Muscle of leg (tissue), 11 donors: ENCODE measurements around the gene CD47. TPM values are rescaled to one million over a fixed set of nuclear protein-coding genes. Genes with fewer than 3 reads are reported as not detected.

Experiments
- DNase-seq: peaks from one replicate; pipeline ENCODE4 v3.0.0; 2013
- H3K27ac ChIP-seq: one replicate; pipeline ENCODE4 v1.5.1; 2013; ENCODE audit warnings: mild to moderate bottlenecking, low read length, control low read depth
- H3K27me3 ChIP-seq: one replicate; pipeline ENCODE4 v1.6.1; 2013; ENCODE audit warnings: low read length; ENCODE audit not compliant: control insufficient read depth, insufficient read depth
- H3K36me3 ChIP-seq: one replicate; pipeline ENCODE4 v1.6.1; 2013; ENCODE audit warnings: low read length; ENCODE audit not compliant: control insufficient read depth, insufficient read depth
- H3K4me1 ChIP-seq: one replicate; pipeline ENCODE4 v1.6.1; 2013; ENCODE audit warnings: low read length; ENCODE audit not compliant: control insufficient read depth, insufficient read depth
- H3K4me3 ChIP-seq: one replicate; pipeline ENCODE4 v1.5.1; 2013; ENCODE audit warnings: low read length, control low read depth
- H3K9me3 ChIP-seq: replicated peaks from 2 replicates; pipeline ENCODE4 v1.6.1; 2013; ENCODE audit warnings: low read depth, low read length; ENCODE audit not compliant: control insufficient read depth
- WGBS: methylation state at CpG from one replicate; pipeline ENCODE4 v1.1.5; 2013; ENCODE audit warnings: missing lambda C conversion rate; ENCODE audit not compliant: insufficient coverage; 5-methylcytosine and 5-hydroxymethylcytosine counted together
- polyA plus RNA-seq, 8 donors: library from polyadenylated mRNA; unstranded; fragments of 120-200 nt; gene quantifications; one replicate each; pipeline versions ENCODE4 v1.2.1 to v1.2.3, GENCODE V29; 2013; ENCODE audit warnings: inconsistent platforms in 1 of 8, low replicate concordance in 1 of 8; ENCODE audit not compliant: insufficient read length in 8 of 8, insufficient read depth in 1 of 8
- total RNA-seq: library from RNA; stranded (reverse); fragments of 120-200 nt; gene quantifications from one replicate; pipeline ENCODE4 v1.2.4, GENCODE V29; 2013

Gene CD47
- total and polyA plus RNA-seq, 9 donors = 55.3 to 84.6 (median 70.4) TPM

GRCh38 chr3:108103886-108104797, 13.3 kb upstream of the CD47 start:
- DNase-seq = peak; percentile 54
- no peaks in the 10 kb centered on the region for H3K27me3 ChIP-seq
- 43% methylated on average over 5 of the region's 11 CpGs for WGBS
- H3K27ac ChIP-seq = no peak overlapping the region
- no peaks in the 10 kb centered on the region for H3K9me3 ChIP-seq
- no peak overlapping the region for H3K4me3 ChIP-seq
- peaks cover 9% of the 10 kb centered on the region for H3K4me1 ChIP-seq
- no peaks in the 10 kb centered on the region for H3K36me3 ChIP-seq

- Histone ChIP-seq H3K4me1 (peaks cover 11% of the 10 kb centered on the region), H3K27ac (no peak overlapping the region), H3K36me3 (no peaks in the 10 kb centered on the region), H3K9me3 (no peaks in the 10 kb centered on the region), H3K4me3 (no peak overlapping the region), H3K27me3 (no peaks in the 10 kb centered on the region)
- no peak for DNase-seq
- WGBS = 28% methylated on average over 3 of the region's 7 CpGs
These were observed 12.4 kb upstream of the CD47 start for GRCh38 chr3:108103040-108103751.

- H3K4me1 ChIP-seq = peaks cover 11% of the 10 kb centered on the region
- H3K4me3 ChIP-seq = no peak overlapping the region
- no peaks in the 10 kb centered on the region for H3K27me3 ChIP-seq
- no peak overlapping the region for H3K27ac ChIP-seq
- DNase-seq = no peak
- no peaks in the 10 kb centered on the region for H3K36me3 ChIP-seq
- 86% methylated on average over 7 of the region's 8 CpGs for WGBS
- H3K9me3 ChIP-seq = no peaks in the 10 kb centered on the region
These were observed 11.7 kb upstream of the CD47 start for GRCh38 chr3:108102420-108103039.

GRCh38 chr3:108100906-108101660, 10.3 kb upstream of the CD47 start:
- Histone ChIP-seq H3K4me3 (no peak overlapping the region), H3K27me3 (no peaks in the 10 kb centered on the region), H3K36me3 (no peaks in the 10 kb centered on the region), H3K4me1 (peaks cover 11% of the 10 kb centered on the region), H3K27ac (no peak overlapping the region), H3K9me3 (no peaks in the 10 kb centered on the region)
- DNase-seq = no peak
- WGBS = no CpG with 5 or more reads among the region's 4 CpGs

GRCh38 chr3:108099679-108100428, 9.0 kb upstream of the CD47 start:
- Histone ChIP-seq H3K27me3 (no peaks in the 10 kb centered on the region), H3K27ac (no peak overlapping the region), H3K36me3 (no peaks in the 10 kb centered on the region), H3K4me3 (no peak overlapping the region), H3K9me3 (no peaks in the 10 kb centered on the region), H3K4me1 (peaks cover 6% of the 10 kb centered on the region)
- 100% methylated on average over 1 of the region's 9 CpGs for WGBS
- DNase-seq = no peak

GRCh38 chr3:108099244-108099643, 8.4 kb upstream of the CD47 start:
- WGBS = 60% methylated on average over 2 of the region's 3 CpGs
- Histone ChIP-seq H3K4me3 (no peak overlapping the region), H3K27ac (no peak overlapping the region), H3K27me3 (no peaks in the 10 kb centered on the region), H3K9me3 (no peaks in the 10 kb centered on the region), H3K36me3 (no peaks in the 10 kb centered on the region), H3K4me1 (peaks cover 6% of the 10 kb centered on the region)
- DNase-seq = no peak

- H3K36me3 ChIP-seq = no peaks in the 10 kb centered on the region
- WGBS = no CpG with 5 or more reads among the region's 2 CpGs
- no peak overlapping the region for H3K27ac ChIP-seq
These were observed 7.2 kb upstream of the CD47 start for GRCh38 chr3:108098003-108098370.

GRCh38 chr3:108097322-108098002, 6.6 kb upstream of the CD47 start:
- H3K36me3 ChIP-seq = no peaks in the 10 kb centered on the region
- no peak overlapping the region for H3K4me3 ChIP-seq
- no peaks in the 10 kb centered on the region for H3K9me3 ChIP-seq
- peaks cover 2% of the 10 kb centered on the region for H3K27me3 ChIP-seq
- WGBS = 71% methylated on average over 2 of the region's 8 CpGs
- H3K27ac ChIP-seq = no peak overlapping the region
- no peak for DNase-seq
- H3K4me1 ChIP-seq = peaks cover 5% of the 10 kb centered on the region

More at GRCh38 chr3:108098003-108098370, 7.2 kb upstream of the CD47 start:
- H3K9me3 ChIP-seq = no peaks in the 10 kb centered on the region
- no peak overlapping the region for H3K4me3 ChIP-seq
- DNase-seq = no peak
- no peaks in the 10 kb centered on the region for H3K27me3 ChIP-seq
- peaks cover 3% of the 10 kb centered on the region for H3K4me1 ChIP-seq
